ENCODE results near the gene LSM4. TPM values are rescaled to one million over a fixed set of nuclear protein-coding genes. Genes with fewer than 3 reads are reported as not detected.
"Not testable (repeated sequence)": the region's sequence is repeated elsewhere in the genome, so short reads cannot be mapped to it uniquely, and the experiment has no call there.

The LSM4 gene
- total RNA-seq, 4 donors from 2014 or later: 122 to 294 (median 193) TPM

- in situ Hi-C loops (cut with MboI; ENCODE audit: low sequenced_read_pairs in 4 of 4) (loop anchor here in 3 of 4 donors (5.0 to 10.0 kb wide), 2 partner anchors 52 to 134 kb away; partner anchors contain the start of gene MPV17L2 (in 1 of the 3)), intact Hi-C loops (cut with DNase I; ENCODE audit: low total_unique reads) (no loop called here)
- DNase-seq (no peak), ATAC-seq (no peak)
- TF ChIP-seq POLR2A (IDR thresholded peaks at IDR 0.05): no peak
- no peak for TF ChIP-seq CTCF (IDR thresholded peaks at IDR 0.05 in 4 of 5, conservative IDR thresholded peaks at IDR 0.05 in 1 of 5)
- Histone ChIP-seq H3K4me1 (peaks cover 13 to 19% of the 10 kb centered on the region in 2 donors), H3K36me3 (no peaks in the 10 kb centered on the region), H3K4me3 (peak overlapping the region in 3 of 4 donors; percentile 34 to 40 (median 35)), H3K9me3 (no peaks in the 10 kb centered on the region), H3K27ac (peak overlapping the region; percentile 62 to 79 (median 69)), H3K27me3 (no peaks in the 10 kb centered on the region)
Observed at GRCh38 chr19:18329035-18329376, 6.1 kb upstream of the LSM4 start.

- no peaks in the 10 kb centered on the region for H3K9me3 ChIP-seq
- H3K36me3 ChIP-seq: no peaks in the 10 kb centered on the region
- peak overlapping the region; percentile 62 to 79 (median 69) for H3K27ac ChIP-seq
- peaks cover 18 to 24% of the 10 kb centered on the region in 2 donors for H3K4me1 ChIP-seq
- no peaks in the 10 kb centered on the region for H3K27me3 ChIP-seq
- TF ChIP-seq POLR2A (IDR thresholded peaks at IDR 0.05) (peak; percentile 30 to 77), CTCF (IDR thresholded peaks at IDR 0.05 in 4 of 5, conservative IDR thresholded peaks at IDR 0.05 in 1 of 5) (peak; percentile 94 to 98 (median 96))
- intact Hi-C loops (cut with DNase I; ENCODE audit: low total_unique reads) (loop anchor here (1.0 kb wide), 2 partner anchors 49 to 53 kb away; no protein-coding TSS in a partner anchor), in situ Hi-C loops (cut with MboI; ENCODE audit: low sequenced_read_pairs in 4 of 4) (loop anchor here in 3 of 4 donors (5.0 to 10.0 kb wide), 2 partner anchors 51 to 134 kb away; partner anchors contain the start of gene MPV17L2 (in 1 of the 3))
- H3K4me3 ChIP-seq: peak overlapping the region; percentile 6 to 40 (median 34)
- ATAC-seq: peak; percentile 99 to 100
- peak; percentile 92 to 96 for DNase-seq
Observed at GRCh38 chr19:18328340-18329034, 5.6 kb upstream of the LSM4 start.

GRCh38 chr19:18326772-18327171 lies 3.9 kb upstream of the LSM4 start:
- no peak for ATAC-seq
- no peak overlapping the region for H3K27ac ChIP-seq
- intact Hi-C loops (cut with DNase I; ENCODE audit: low total_unique reads) (no loop called here), in situ Hi-C loops (cut with MboI; ENCODE audit: low sequenced_read_pairs in 4 of 4) (loop anchor here in 3 of 4 donors (5.0 to 10.0 kb wide), 2 partner anchors 49 to 132 kb away; partner anchors contain the start of gene MPV17L2 (in 1 of the 3))
- H3K27me3 ChIP-seq: no peaks in the 10 kb centered on the region
- H3K4me1 ChIP-seq: peaks cover 28 to 36% of the 10 kb centered on the region in 2 donors
- TF ChIP-seq POLR2A (IDR thresholded peaks at IDR 0.05) (no peak), CTCF (IDR thresholded peaks at IDR 0.05 in 4 of 5, conservative IDR thresholded peaks at IDR 0.05 in 1 of 5) (no peak)
- no peaks in the 10 kb centered on the region for H3K9me3 ChIP-seq
- H3K4me3 ChIP-seq: no peak overlapping the region
- H3K36me3 ChIP-seq: no peaks in the 10 kb centered on the region
- DNase-seq: no peak

- intact Hi-C loops (cut with DNase I; ENCODE audit: low total_unique reads): loop anchor here (5.0 kb wide), 1 partner anchor 117 kb away; no protein-coding TSS in a partner anchor
- not testable (repeated sequence) for ATAC-seq
Observed at GRCh38 chr19:18324373-18324731, 1.5 kb upstream of the LSM4 start.

GRCh38 chr19:18322318-18322758 lies 538 bp downstream of the LSM4 start:
- in situ Hi-C loops (cut with MboI; ENCODE audit: low sequenced_read_pairs in 4 of 4) (loop anchor here in 2 of 4 donors (5.0 to 10.0 kb wide), 2 partner anchors 45 to 128 kb away; partner anchors contain the start of gene MPV17L2 (in 1 of the 2)), intact Hi-C loops (cut with DNase I; ENCODE audit: low total_unique reads) (loop anchor here (2.0 to 5.0 kb wide), 2 partner anchors 18 to 115 kb away; no protein-coding TSS in a partner anchor)
- no peak for ATAC-seq
- Histone ChIP-seq H3K4me1 (peaks cover 40 to 45% of the 10 kb centered on the region in 2 donors), H3K27ac (peak overlapping the region; percentile 91 to 97 (median 95)), H3K4me3 (peak overlapping the region; percentile 81 to 88 (median 82)), H3K27me3 (no peaks in the 10 kb centered on the region), H3K9me3 (no peaks in the 10 kb centered on the region), H3K36me3 (no peaks in the 10 kb centered on the region)
- DNase-seq: peak in 1 of 2 donors; percentile 41
- TF ChIP-seq CTCF (IDR thresholded peaks at IDR 0.05 in 4 of 5, conservative IDR thresholded peaks at IDR 0.05 in 1 of 5): no peak
- TF ChIP-seq POLR2A (IDR thresholded peaks at IDR 0.05): no peak

More at GRCh38 chr19:18324373-18324731, 1.5 kb upstream of the LSM4 start:
- peak in 1 of 2 donors; percentile 66 for DNase-seq
- not testable (repeated sequence) for H3K36me3 ChIP-seq, H3K27me3 ChIP-seq, H3K4me3 ChIP-seq, H3K9me3 ChIP-seq
- in situ Hi-C loops (cut with MboI; ENCODE audit: low sequenced_read_pairs in 4 of 4): loop anchor here in 2 of 4 donors (5.0 to 10.0 kb wide), 2 partner anchors 47 to 130 kb away; partner anchors contain the start of gene MPV17L2 (in 1 of the 2)
- Histone ChIP-seq H3K27ac (peak overlapping the region; percentile 91 to 97 (median 95)), H3K4me1 (peaks cover 40 to 45% of the 10 kb centered on the region in 2 donors)

Measured in gastrocnemius medialis (tissue), 4 donors.